ENCODE results near the gene RFTN1. TPM values are rescaled to one million over a fixed set of nuclear protein-coding genes. Genes with fewer than 3 reads are reported as not detected.

The RFTN1 gene
- total and polyA plus RNA-seq, 9 donors = 25.2 to 63.1 (median 46.4) TPM

DNA sequence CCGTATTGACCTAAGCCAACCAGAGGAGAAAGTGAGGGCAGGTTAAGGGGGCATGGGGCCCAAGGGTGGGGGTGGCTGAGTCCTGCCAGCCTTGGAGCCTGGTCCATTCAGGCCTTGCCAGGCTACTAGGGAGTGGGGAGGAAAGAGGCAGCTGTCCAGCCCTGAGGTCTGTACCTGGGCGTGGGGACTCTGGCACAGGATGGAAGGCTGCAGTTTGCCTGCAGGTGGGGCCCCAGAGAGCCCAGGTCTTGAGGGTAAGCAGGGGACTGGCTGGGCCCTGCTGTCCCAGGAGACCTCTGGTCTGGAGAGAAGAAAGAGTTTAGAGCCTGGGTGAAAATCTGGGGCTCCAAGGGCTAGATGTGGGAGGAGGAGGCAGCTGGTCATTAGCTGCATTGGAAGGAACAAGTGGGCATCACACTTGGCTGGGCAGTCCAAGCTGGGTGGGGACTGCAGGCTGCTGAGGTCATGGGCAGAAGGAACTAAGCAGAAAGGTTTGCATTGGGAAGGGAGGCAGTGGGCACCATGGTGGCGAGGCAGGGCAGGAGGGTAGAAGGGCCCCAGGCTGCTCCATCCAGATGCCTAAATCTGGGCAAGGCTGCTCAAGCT lies 140.1 kb downstream of the RFTN1 start:
- peaks cover 16% of the 10 kb centered on the region for H3K4me1 ChIP-seq (ENCODE audit: insufficient read depth)
- H3K36me3 ChIP-seq = no peaks in the 10 kb centered on the region
- TF ChIP-seq EP300 (IDR thresholded peaks at IDR 0.05) (no peak), POLR2A (IDR thresholded peaks at IDR 0.05) (no peak)
- TF ChIP-seq, protein P1, sequence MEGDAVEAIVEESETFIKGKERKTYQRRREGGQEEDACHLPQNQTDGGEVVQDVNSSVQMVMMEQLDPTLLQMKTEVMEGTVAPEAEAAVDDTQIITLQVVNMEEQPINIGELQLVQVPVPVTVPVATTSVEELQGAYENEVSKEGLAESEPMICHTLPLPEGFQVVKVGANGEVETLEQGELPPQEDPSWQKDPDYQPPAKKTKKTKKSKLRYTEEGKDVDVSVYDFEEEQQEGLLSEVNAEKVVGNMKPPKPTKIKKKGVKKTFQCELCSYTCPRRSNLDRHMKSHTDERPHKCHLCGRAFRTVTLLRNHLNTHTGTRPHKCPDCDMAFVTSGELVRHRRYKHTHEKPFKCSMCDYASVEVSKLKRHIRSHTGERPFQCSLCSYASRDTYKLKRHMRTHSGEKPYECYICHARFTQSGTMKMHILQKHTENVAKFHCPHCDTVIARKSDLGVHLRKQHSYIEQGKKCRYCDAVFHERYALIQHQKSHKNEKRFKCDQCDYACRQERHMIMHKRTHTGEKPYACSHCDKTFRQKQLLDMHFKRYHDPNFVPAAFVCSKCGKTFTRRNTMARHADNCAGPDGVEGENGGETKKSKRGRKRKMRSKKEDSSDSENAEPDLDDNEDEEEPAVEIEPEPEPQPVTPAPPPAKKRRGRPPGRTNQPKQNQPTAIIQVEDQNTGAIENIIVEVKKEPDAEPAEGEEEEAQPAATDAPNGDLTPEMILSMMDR (IDR thresholded peaks at IDR 0.05) = no peak
- H3K4me3 ChIP-seq = no peak overlapping the region
- H3K9me3 ChIP-seq = no peaks in the 10 kb centered on the region
- no peaks in the 10 kb centered on the region for H3K27me3 ChIP-seq
- no peak for DNase-seq
- intact Hi-C loops (cut with DNase I) = no loop called here
- no peak overlapping the region for H3K27ac ChIP-seq
- WGBS, 3 donors = 67 to 78% (median 68%) methylated on average over 3 of the region's 3 CpGs

DNA sequence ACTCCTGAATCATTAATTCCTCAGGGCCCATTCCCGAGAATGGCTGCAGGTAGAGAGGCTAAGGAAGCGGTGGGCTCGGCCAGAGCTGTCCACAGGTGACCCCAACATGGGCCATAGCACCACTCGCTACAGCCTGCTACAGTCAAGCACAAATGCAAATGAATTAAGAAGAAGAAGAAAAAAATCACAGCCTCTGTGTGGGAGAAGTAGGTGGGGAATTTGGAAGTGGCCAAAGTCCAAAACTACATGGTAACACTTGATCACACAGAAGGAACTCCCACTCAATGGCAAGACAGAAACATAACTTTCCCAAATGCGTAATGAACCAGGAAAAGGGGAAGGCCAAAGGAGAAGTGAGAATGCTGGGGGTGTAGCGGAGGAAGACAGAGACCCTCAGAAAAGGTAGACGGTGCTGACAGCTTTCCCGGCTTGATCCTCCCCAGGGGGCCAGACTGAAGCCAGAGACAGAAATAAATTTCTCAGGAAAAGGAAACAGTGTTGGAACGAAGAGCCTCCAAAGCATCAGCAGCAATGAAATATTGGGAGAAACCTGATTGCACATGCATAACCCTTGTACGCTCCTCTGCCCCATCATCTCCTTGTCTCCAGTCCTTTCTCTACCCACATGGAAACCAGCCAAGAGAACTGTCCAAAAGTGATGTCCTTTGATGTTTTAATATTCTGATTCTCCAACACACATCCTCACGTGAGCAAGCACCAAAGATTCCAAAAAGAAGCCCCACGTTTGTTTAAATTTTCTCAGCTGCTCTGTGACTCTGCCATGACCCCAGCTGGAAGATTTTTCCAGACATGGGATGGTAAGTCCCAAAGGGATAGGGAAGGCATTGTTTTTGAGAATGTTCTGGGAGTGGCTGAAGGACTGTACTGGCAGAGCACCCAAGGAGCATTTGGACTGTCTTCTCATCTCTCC lies 140.9 kb downstream of the RFTN1 start:
- Histone ChIP-seq H3K27me3 (no peaks in the 10 kb centered on the region), H3K36me3 (no peaks in the 10 kb centered on the region), H3K9me3 (no peaks in the 10 kb centered on the region), H3K4me1 (ENCODE audit: insufficient read depth) (peaks cover 16% of the 10 kb centered on the region), H3K4me3 (no peak overlapping the region), H3K27ac (peak overlapping the region in 1 of 2 donors; percentile 6)
- no peak for DNase-seq
- TF ChIP-seq POLR2A (IDR thresholded peaks at IDR 0.05) (no peak), EP300 (IDR thresholded peaks at IDR 0.05) (no peak)
- TF ChIP-seq, protein P1 (IDR thresholded peaks at IDR 0.05) = no peak
- intact Hi-C loops (cut with DNase I) = no loop called here
- WGBS, 3 donors = 38 to 42% (median 41%) methylated on average over 12 of the region's 12 CpGs

DNA sequence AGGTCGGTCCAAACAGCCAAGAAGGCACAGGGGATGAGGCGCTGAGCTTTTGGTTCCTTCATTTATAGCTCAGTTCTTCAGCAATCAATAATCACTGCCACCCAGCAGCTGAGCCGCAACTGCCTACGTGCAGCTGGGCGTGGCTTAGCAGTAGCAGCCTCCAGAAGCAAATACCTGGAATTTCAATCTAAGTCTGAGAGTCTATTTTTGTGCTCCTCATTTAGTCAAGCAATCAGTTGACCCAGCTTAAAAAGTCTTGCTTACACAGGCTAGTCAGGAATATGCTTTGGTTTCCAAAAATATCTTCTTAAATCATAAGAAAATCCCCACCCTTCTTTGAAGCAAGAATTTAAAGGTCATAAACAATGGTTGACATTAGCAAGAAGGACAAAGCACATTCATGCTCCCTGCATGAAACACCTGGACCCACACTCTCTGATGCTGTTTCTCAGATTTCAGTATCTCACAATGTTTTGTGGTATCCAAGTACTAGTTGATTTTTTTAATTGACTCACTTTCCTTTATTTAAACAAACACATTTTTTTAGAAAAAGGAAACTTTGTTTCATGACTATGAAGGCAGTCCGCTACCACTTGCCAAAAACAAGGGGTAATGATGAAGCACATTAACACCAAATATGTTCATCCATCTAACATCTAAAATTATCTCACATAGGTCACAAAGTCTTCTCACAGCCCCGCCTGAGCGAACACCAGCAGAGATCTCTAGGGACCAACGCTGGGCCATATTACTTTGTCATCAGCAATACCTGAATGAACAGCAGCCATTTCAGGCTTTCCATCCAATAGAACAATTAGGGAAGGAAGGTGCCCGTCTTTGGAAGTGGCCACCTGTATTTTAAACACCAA lies 142.4 kb downstream of the RFTN1 start:
- no peak overlapping the region for H3K4me3 ChIP-seq
- no peaks in the 10 kb centered on the region for H3K36me3 ChIP-seq
- H3K4me1 ChIP-seq (ENCODE audit: insufficient read depth) = peaks cover 16% of the 10 kb centered on the region
- no peak overlapping the region for H3K27ac ChIP-seq
- TF ChIP-seq EP300 (IDR thresholded peaks at IDR 0.05) (no peak), POLR2A (IDR thresholded peaks at IDR 0.05) (no peak)
- TF ChIP-seq, protein P1 (IDR thresholded peaks at IDR 0.05) = no peak
- no peaks in the 10 kb centered on the region for H3K27me3 ChIP-seq
- WGBS, 3 donors = 62 to 73% (median 73%) methylated on average over 10 of the region's 10 CpGs
- intact Hi-C loops (cut with DNase I) = no loop called here
- H3K9me3 ChIP-seq = no peaks in the 10 kb centered on the region
- DNase-seq = no peak

DNA sequence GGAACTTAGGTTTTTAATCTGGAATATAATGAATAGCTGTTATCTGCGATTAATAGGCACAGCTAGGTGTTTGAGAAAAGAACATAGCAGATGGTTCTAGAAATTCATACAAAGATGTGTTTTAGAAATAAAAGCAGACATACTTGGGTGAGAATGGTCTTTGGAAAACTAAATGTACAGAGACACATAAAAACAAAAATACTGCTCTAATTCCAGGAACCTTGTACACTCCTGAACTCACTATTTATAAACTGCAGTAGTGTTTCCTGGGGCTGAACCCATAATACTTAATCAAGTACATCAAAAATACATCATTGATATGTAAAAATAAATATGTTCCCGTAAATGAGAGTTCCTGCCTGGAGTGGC lies 143.0 kb downstream of the RFTN1 start:
- Histone ChIP-seq H3K9me3 (no peaks in the 10 kb centered on the region), H3K36me3 (no peaks in the 10 kb centered on the region), H3K4me3 (no peak overlapping the region), H3K4me1 (ENCODE audit: insufficient read depth) (peaks cover 17% of the 10 kb centered on the region), H3K27ac (no peak overlapping the region), H3K27me3 (no peaks in the 10 kb centered on the region)
- no peak for TF ChIP-seq POLR2A (IDR thresholded peaks at IDR 0.05)
- TF ChIP-seq, protein P1 (IDR thresholded peaks at IDR 0.05) = no peak
- TF ChIP-seq EP300 (IDR thresholded peaks at IDR 0.05) = no peak
- 59 to 72% (median 69%) methylated on average over 2 of the region's 2 CpGs for WGBS, 3 donors
- intact Hi-C loops (cut with DNase I) = no loop called here
- no peak for DNase-seq

Measured in ovary (tissue), 9 donors.